IMR-90 (cell line): ENCODE results near the gene MTFR1L. TPM values are rescaled to one million over a fixed set of nuclear protein-coding genes. Genes with fewer than 3 reads are reported as not detected.

ENCODE experiments used
- ATAC-seq: fragments of 200-7000 bp; cut with Tn5 transposase; 2 replicates; pipeline ENCODE4 v1.9.1; 2020; ENCODE audit warnings: low read depth, mild to moderate bottlenecking, moderate library complexity
- BruUV-seq: library from RNA; stranded (reverse); fragments of 400-500 nt; replicated peaks from 2 replicates; lab custom pipeline; 2021; lab: Mats Ljungman, UMichigan
- CTCF ChIA-PET: fragments of 300-600 bp; formaldehyde crosslinking; extraction: SDS; loops from one replicate; lab custom pipeline; 2021; ENCODE audit warnings: antibody characterized with exemption; lab: Yijun Ruan, JAX
- POLR2A ChIA-PET: fragments of 300-600 bp; sonication (Branson Sonifier 250); formaldehyde crosslinking; loops from one replicate; lab custom pipeline; 2022; ENCODE audit warnings: antibody characterized with exemption; ENCODE audit not compliant: unreplicated experiment; lab: Charles Lee
- DNase-seq: peaks from one replicate; pipeline ENCODE4 v3.0.0; 2013
- H2AFZ ChIP-seq: replicated peaks from 2 replicates; pipeline ENCODE3; 2013; ENCODE audit warnings: low read length, mild to moderate bottlenecking; ENCODE audit not compliant: poor library complexity
- H2AK5ac ChIP-seq: 2 replicates; pipeline ENCODE4 v1.6.1; 2013; ENCODE audit warnings: low read depth, low read length, inconsistent platforms
- H2AK9ac ChIP-seq: replicated peaks from 2 replicates; pipeline ENCODE3; 2013; ENCODE audit warnings: mild to moderate bottlenecking, low read depth, low read length, moderate library complexity; ENCODE audit not compliant: poor library complexity
- H2BK120ac ChIP-seq: 2 replicates; pipeline ENCODE4 v1.6.1; 2013; ENCODE audit warnings: low read depth, low read length, inconsistent platforms
- H2BK15ac ChIP-seq: 3 replicates; pipeline ENCODE4 v1.6.1; 2013; ENCODE audit warnings: low read depth, low read length, inconsistent platforms
- H2BK20ac ChIP-seq: 2 replicates; pipeline ENCODE4 v1.6.1; 2013; ENCODE audit warnings: low read depth, mild to moderate bottlenecking, inconsistent platforms, low read length, moderate library complexity
- H2BK5ac ChIP-seq: 2 replicates; pipeline ENCODE4 v1.6.1; 2013; ENCODE audit warnings: mild to moderate bottlenecking, low read depth, low read length, inconsistent platforms; ENCODE audit not compliant: poor library complexity, severe bottlenecking
- H3K14ac ChIP-seq: replicated peaks from 2 replicates; pipeline ENCODE4 v1.6.1; 2013; ENCODE audit warnings: low read depth, low read length, inconsistent platforms
- H3K18ac ChIP-seq: 2 replicates; pipeline ENCODE4 v1.6.1; 2013; ENCODE audit warnings: low read depth, low read length, control low read depth
- H3K23ac ChIP-seq: 2 replicates; pipeline ENCODE4 v1.6.1; 2013; ENCODE audit warnings: low read depth, low read length, inconsistent platforms
- H3K27ac ChIP-seq: 2 replicates; pipeline ENCODE4 v1.5.1; 2013; ENCODE audit warnings: mild to moderate bottlenecking, control low read depth, low read length; ENCODE audit not compliant: insufficient read depth
- H3K27me3 ChIP-seq: 2 replicates; pipeline ENCODE4 v1.6.1; 2013; ENCODE audit warnings: low read length; ENCODE audit not compliant: control insufficient read depth, insufficient read depth
- H3K36me3 ChIP-seq: 2 replicates; pipeline ENCODE4 v1.6.1; 2013; ENCODE audit warnings: low read length, mixed read lengths; ENCODE audit not compliant: control insufficient read depth, insufficient read depth
- H3K4ac ChIP-seq: 2 replicates; pipeline ENCODE4 v1.6.1; 2013; ENCODE audit warnings: low read depth, low read length, inconsistent platforms
- H3K4me1 ChIP-seq: 2 replicates; pipeline ENCODE4 v1.6.1; 2013; ENCODE audit warnings: low read length, mixed read lengths; ENCODE audit not compliant: control insufficient read depth, insufficient read depth
- H3K4me2 ChIP-seq: 2 replicates; pipeline ENCODE4 v1.6.1; 2013; ENCODE audit warnings: low read depth, mild to moderate bottlenecking, control low read depth, low read length, moderate library complexity
- H3K4me3 ChIP-seq: 2 replicates; pipeline ENCODE4 v1.5.1; 2013; ENCODE audit warnings: low read depth, mild to moderate bottlenecking, control low read depth, low read length, moderate library complexity; ENCODE audit not compliant: insufficient read depth
- H3K56ac ChIP-seq: 2 replicates; pipeline ENCODE4 v1.6.1; 2013; ENCODE audit warnings: low read length, inconsistent platforms; ENCODE audit not compliant: insufficient read depth; ENCODE audit errors: extremely low read depth
- H3K79me1 ChIP-seq, 2 experiments: 2 replicates each; pipeline ENCODE4 v1.6.1; 2013; ENCODE audit warnings: low read length in 2 of 2, inconsistent platforms in 1 of 2, low read depth in 1 of 2
- H3K9ac ChIP-seq: 2 replicates; pipeline ENCODE4 v1.6.1; 2013; ENCODE audit warnings: low read depth, low read length, control low read depth
- H3K9me1 ChIP-seq: 2 replicates; pipeline ENCODE4 v1.6.1; 2013; ENCODE audit warnings: low read length, inconsistent platforms; ENCODE audit not compliant: insufficient read depth
- H3K9me3 ChIP-seq: 2 replicates; pipeline ENCODE4 v1.6.1; 2013; ENCODE audit warnings: low read length; ENCODE audit not compliant: control insufficient read depth, insufficient read depth
- H4K20me1 ChIP-seq: 2 replicates; pipeline ENCODE4 v1.6.1; 2013; ENCODE audit warnings: low read length, inconsistent platforms; ENCODE audit not compliant: insufficient read depth
- H4K5ac ChIP-seq: 2 replicates; pipeline ENCODE4 v1.6.1; 2013; ENCODE audit warnings: mild to moderate bottlenecking, low read depth, low read length, control low read depth
- H4K8ac ChIP-seq, 2 experiments: 2 replicates each; pipeline ENCODE4 v1.6.1; 2013; ENCODE audit warnings: low read depth in 2 of 2, low read length in 2 of 2, control low read depth in 1 of 2, inconsistent platforms in 1 of 2
- H4K91ac ChIP-seq: 2 replicates; pipeline ENCODE4 v1.6.1; 2013; ENCODE audit warnings: low read depth, low read length, inconsistent platforms; ENCODE audit not compliant: insufficient read depth
- BHLHE40 ChIP-seq: fragments of 150-350 bp; IDR thresholded peaks from 2 replicates; pipeline ENCODE4 v1.6.1; 2016; ENCODE audit warnings: mild to moderate bottlenecking, low read depth, low read length
- MXI1 ChIP-seq: IDR thresholded peaks from 2 replicates; pipeline ENCODE4 v1.6.1; 2012; ENCODE audit warnings: low read depth, mild to moderate bottlenecking, low read length, moderate library complexity, borderline replicate concordance
- POLR2A ChIP-seq: IDR thresholded peaks from 2 replicates; pipeline ENCODE4 v1.6.1; 2012; ENCODE audit warnings: mild to moderate bottlenecking, low read depth, low read length
- RFX5 ChIP-seq: IDR thresholded peaks from 2 replicates; pipeline ENCODE4 v1.8.0; 2012; ENCODE audit warnings: low read depth, mild to moderate bottlenecking, low read length, moderate library complexity
- WGBS, 2 experiments: methylation state at CpG; one replicate each; pipeline versions ENCODE4 v1.1.5 to v1.1.7; 2013; ENCODE audit warnings: missing lambda C conversion rate in 2 of 2; ENCODE audit not compliant: insufficient read length in 1 of 2; ENCODE audit errors: extremely low coverage in 2 of 2; 5-methylcytosine and 5-hydroxymethylcytosine counted together
- dilution Hi-C: fragments of 300-500 bp; cut with HindIII; formaldehyde crosslinking; loops from one replicate; pipeline ENCODE4 v1.14.3; 2018; ENCODE audit warnings: low sequenced_read_pairs; ENCODE audit not compliant: unreplicated experiment
- in situ Hi-C: fragments of 300-500 bp; cut with MboI; formaldehyde crosslinking; loops from 3 replicates; pipeline ENCODE4 v1.14.3; 2019; ENCODE audit warnings: low sequenced_read_pairs, inconsistent platforms, mixed read lengths
- intact Hi-C: fragments of 100-400 bp; cut with micrococcal nuclease; formaldehyde crosslinking; loops from 2 replicates; pipeline ENCODE4 v1.10.0; 2022
- polyA plus RNA-seq, 3 experiments: library from polyadenylated mRNA; depleted of rRNA; stranded (reverse); fragments of >200 nt; gene quantifications; 2 replicates each; pipeline ENCODE4 v1.2.3, GENCODE V29; 2012; ENCODE audit warnings: low replicate concordance in 1 of 3
- total RNA-seq: library from RNA; depleted of rRNA; stranded (reverse); fragments of >200 nt; gene quantifications from 2 replicates; pipeline ENCODE4 v1.2.3, GENCODE V29; 2012
- TF ChIP-seq, protein P1 (sequence below): conservative IDR thresholded peaks from 2 replicates; pipeline ENCODE4 v1.5.1; 2012; ENCODE audit warnings: mild to moderate bottlenecking, low read depth, low read length, improper control_type of control experiment

Gene MTFR1L
- total and polyA plus RNA-seq, 2 of the 4 experiments (the other 2 are of a cell fraction), result 69.1 to 69.7 TPM

GRCh38 chr1:25817840-25818501 is 1.8 kb upstream of the MTFR1L start:
- DNase-seq, result no peak
- Histone ChIP-seq H3K9me3 (no peaks in the 10 kb centered on the region), H2BK120ac (no peak overlapping the region; the same call in 1 of the 2 replicates), H3K27me3 (no peaks in the 10 kb centered on the region), H2AK5ac (peak overlapping the region; percentile 17; the same call in 1 of the 2 replicates), H2BK5ac (no peak overlapping the region), H3K4me1 (peaks cover 16% of the 10 kb centered on the region), H4K91ac (no peak overlapping the region), H3K23ac (no peak overlapping the region), H4K8ac (peak overlapping the region in 1 of 2 experiments; percentile 99; a peak in 2 of 4 replicates), H4K5ac (no peak overlapping the region), H4K20me1 (peaks cover 14% of the 10 kb centered on the region; the same call in 1 of the 2 replicates), H2BK20ac (no peak overlapping the region), H2BK15ac (no peak overlapping the region), H3K14ac (no peak overlapping the region), H3K9ac (no peak overlapping the region), H3K27ac (no peak overlapping the region), H3K79me1 (peaks cover 13 to 50% of the 10 kb centered on the region in 2 experiments), H3K36me3 (peaks cover 27% of the 10 kb centered on the region), H3K9me1 (peaks cover 18% of the 10 kb centered on the region), H3K4me2 (no peak overlapping the region), H3K4ac (no peak overlapping the region), H3K4me3 (no peak overlapping the region), H2AFZ (no peak overlapping the region), H3K56ac (no peak overlapping the region), H2AK9ac (peak overlapping the region; percentile 78), H3K18ac (no peak overlapping the region)
- dilution Hi-C loops, result no loop called here
- POLR2A ChIA-PET, result no interaction called here
- no TSS peak for BruUV-seq
- intact Hi-C loops, result loop anchor here (10.0 kb wide), 1 partner anchor 573 kb away; the partner anchor contains the start of gene RSRP1
- WGBS, 2 experiments, result no CpG with 5 or more reads among the region's 8 CpGs
- TF ChIP-seq, protein P1, sequence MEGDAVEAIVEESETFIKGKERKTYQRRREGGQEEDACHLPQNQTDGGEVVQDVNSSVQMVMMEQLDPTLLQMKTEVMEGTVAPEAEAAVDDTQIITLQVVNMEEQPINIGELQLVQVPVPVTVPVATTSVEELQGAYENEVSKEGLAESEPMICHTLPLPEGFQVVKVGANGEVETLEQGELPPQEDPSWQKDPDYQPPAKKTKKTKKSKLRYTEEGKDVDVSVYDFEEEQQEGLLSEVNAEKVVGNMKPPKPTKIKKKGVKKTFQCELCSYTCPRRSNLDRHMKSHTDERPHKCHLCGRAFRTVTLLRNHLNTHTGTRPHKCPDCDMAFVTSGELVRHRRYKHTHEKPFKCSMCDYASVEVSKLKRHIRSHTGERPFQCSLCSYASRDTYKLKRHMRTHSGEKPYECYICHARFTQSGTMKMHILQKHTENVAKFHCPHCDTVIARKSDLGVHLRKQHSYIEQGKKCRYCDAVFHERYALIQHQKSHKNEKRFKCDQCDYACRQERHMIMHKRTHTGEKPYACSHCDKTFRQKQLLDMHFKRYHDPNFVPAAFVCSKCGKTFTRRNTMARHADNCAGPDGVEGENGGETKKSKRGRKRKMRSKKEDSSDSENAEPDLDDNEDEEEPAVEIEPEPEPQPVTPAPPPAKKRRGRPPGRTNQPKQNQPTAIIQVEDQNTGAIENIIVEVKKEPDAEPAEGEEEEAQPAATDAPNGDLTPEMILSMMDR, result no peak
- TF ChIP-seq RFX5, result no peak
- TF ChIP-seq MXI1, result no peak
- no peak for TF ChIP-seq BHLHE40
- TF ChIP-seq POLR2A, result no peak
- in situ Hi-C loops, result loop anchor here (25.0 kb wide), 2 partner anchors 406 to 581 kb away; partner anchors contain the start of genes RHCE, RSRP1 and SYF2
- ATAC-seq, result no peak
- CTCF ChIA-PET, result interaction anchor here (0.9 kb wide), 1 partner anchor 78 kb away, joined by 3 read pairs; no protein-coding TSS in a partner anchor
